Muscle of leg (tissue), 11 donors: ENCODE results near the gene WNT10A. TPM values are rescaled to one million over a fixed set of nuclear protein-coding genes. Genes with fewer than 3 reads are reported as not detected.

Source experiments
- DNase-seq: peaks from one replicate; pipeline ENCODE4 v3.0.0; 2013
- H3K27ac ChIP-seq: one replicate; pipeline ENCODE4 v1.5.1; 2013; ENCODE audit warnings: mild to moderate bottlenecking, low read length, control low read depth
- H3K27me3 ChIP-seq: one replicate; pipeline ENCODE4 v1.6.1; 2013; ENCODE audit warnings: low read length; ENCODE audit not compliant: control insufficient read depth, insufficient read depth
- H3K36me3 ChIP-seq: one replicate; pipeline ENCODE4 v1.6.1; 2013; ENCODE audit warnings: low read length; ENCODE audit not compliant: control insufficient read depth, insufficient read depth
- H3K4me1 ChIP-seq: one replicate; pipeline ENCODE4 v1.6.1; 2013; ENCODE audit warnings: low read length; ENCODE audit not compliant: control insufficient read depth, insufficient read depth
- H3K4me3 ChIP-seq: one replicate; pipeline ENCODE4 v1.5.1; 2013; ENCODE audit warnings: low read length, control low read depth
- H3K9me3 ChIP-seq: replicated peaks from 2 replicates; pipeline ENCODE4 v1.6.1; 2013; ENCODE audit warnings: low read depth, low read length; ENCODE audit not compliant: control insufficient read depth
- WGBS: methylation state at CpG from one replicate; pipeline ENCODE4 v1.1.5; 2013; ENCODE audit warnings: missing lambda C conversion rate; ENCODE audit not compliant: insufficient coverage; 5-methylcytosine and 5-hydroxymethylcytosine counted together
- polyA plus RNA-seq, 8 donors: library from polyadenylated mRNA; unstranded; fragments of 120-200 nt; gene quantifications; one replicate each; pipeline versions ENCODE4 v1.2.1 to v1.2.3, GENCODE V29; 2013; ENCODE audit warnings: inconsistent platforms in 1 of 8, low replicate concordance in 1 of 8; ENCODE audit not compliant: insufficient read length in 8 of 8, insufficient read depth in 1 of 8
- total RNA-seq: library from RNA; stranded (reverse); fragments of 120-200 nt; gene quantifications from one replicate; pipeline ENCODE4 v1.2.4, GENCODE V29; 2013

Gene WNT10A
- total and polyA plus RNA-seq, 9 donors, result 0.04 to 1.7 (median 0.07) TPM; not detected in 5

GRCh38 chr2:218877331-218877730, 3.3 kb upstream of the WNT10A start:
- DNase-seq, result no peak

GRCh38 chr2:218877891-218878290, 2.8 kb upstream of the WNT10A start:
- no peaks in the 10 kb centered on the region for H3K36me3 ChIP-seq
- WGBS, result 8% methylated on average over 5 of the region's 5 CpGs
- no peak for DNase-seq
- H3K27ac ChIP-seq, result no peak overlapping the region
- H3K4me1 ChIP-seq, result peaks cover 51% of the 10 kb centered on the region
- H3K27me3 ChIP-seq, result peaks cover 94% of the 10 kb centered on the region
- no peak overlapping the region for H3K4me3 ChIP-seq
- no peaks in the 10 kb centered on the region for H3K9me3 ChIP-seq

More at GRCh38 chr2:218877331-218877730, 3.3 kb upstream of the WNT10A start:
- Histone ChIP-seq H3K36me3 (no peaks in the 10 kb centered on the region), H3K9me3 (no peaks in the 10 kb centered on the region), H3K4me3 (no peak overlapping the region), H3K27ac (no peak overlapping the region), H3K27me3 (peaks cover 94% of the 10 kb centered on the region), H3K4me1 (peaks cover 46% of the 10 kb centered on the region)
- 71% methylated on average over 1 of the region's 6 CpGs for WGBS

- peaks cover 50% of the 10 kb centered on the region for H3K4me1 ChIP-seq
- peaks cover 93% of the 10 kb centered on the region for H3K27me3 ChIP-seq
- no peak for DNase-seq
- no peak overlapping the region for H3K4me3 ChIP-seq
- WGBS, result 20% methylated on average over 2 of the region's 6 CpGs
- H3K9me3 ChIP-seq, result no peaks in the 10 kb centered on the region
- H3K27ac ChIP-seq, result no peak overlapping the region
- no peaks in the 10 kb centered on the region for H3K36me3 ChIP-seq
Measured at GRCh38 chr2:218878486-218878885, 2.2 kb upstream of the WNT10A start.

- 18% methylated on average over 6 of the region's 16 CpGs for WGBS
- no peaks in the 10 kb centered on the region for H3K9me3 ChIP-seq
- H3K27me3 ChIP-seq, result peaks cover 91% of the 10 kb centered on the region
- H3K4me3 ChIP-seq, result no peak overlapping the region
- no peak overlapping the region for H3K27ac ChIP-seq
- H3K4me1 ChIP-seq, result peaks cover 51% of the 10 kb centered on the region
- H3K36me3 ChIP-seq, result no peaks in the 10 kb centered on the region
- peak; percentile 56 for DNase-seq
Measured at GRCh38 chr2:218878926-218879761, 1.5 kb upstream of the WNT10A start.

- peaks cover 56% of the 10 kb centered on the region for H3K4me1 ChIP-seq
- no peaks in the 10 kb centered on the region for H3K9me3 ChIP-seq
- H3K36me3 ChIP-seq, result no peaks in the 10 kb centered on the region
- H3K4me3 ChIP-seq, result no peak overlapping the region
- 7% methylated on average over 8 of the region's 11 CpGs for WGBS
- DNase-seq, result no peak
- H3K27me3 ChIP-seq, result peaks cover 91% of the 10 kb centered on the region
- H3K27ac ChIP-seq, result no peak overlapping the region
Measured at GRCh38 chr2:218879776-218880101, 913 bp upstream of the WNT10A start.

- Histone ChIP-seq H3K9me3 (no peaks in the 10 kb centered on the region), H3K4me3 (no peak overlapping the region), H3K27ac (no peak overlapping the region), H3K36me3 (no peaks in the 10 kb centered on the region), H3K27me3 (peaks cover 86% of the 10 kb centered on the region), H3K4me1 (peaks cover 69% of the 10 kb centered on the region)
- DNase-seq, result no peak
- WGBS, result 11% methylated on average over 24 of the region's 24 CpGs
Measured at GRCh38 chr2:218880859-218881594, 375 bp downstream of the WNT10A start.

- Histone ChIP-seq H3K27ac (no peak overlapping the region), H3K27me3 (peaks cover 83% of the 10 kb centered on the region), H3K4me1 (peaks cover 75% of the 10 kb centered on the region), H3K9me3 (no peaks in the 10 kb centered on the region), H3K36me3 (no peaks in the 10 kb centered on the region), H3K4me3 (no peak overlapping the region)
- whole genome bisulfite sequencing, result 53% methylated on average over 11 of the region's 13 CpGs
- DNase-seq, result no peak
Measured at GRCh38 chr2:218881744-218882460, 1.2 kb downstream of the WNT10A start.

GRCh38 chr2:218882461-218882816, 1.8 kb downstream of the WNT10A start:
- Histone ChIP-seq H3K9me3 (no peaks in the 10 kb centered on the region), H3K4me1 (peaks cover 77% of the 10 kb centered on the region), H3K27ac (no peak overlapping the region), H3K4me3 (no peak overlapping the region), H3K27me3 (peaks cover 80% of the 10 kb centered on the region), H3K36me3 (no peaks in the 10 kb centered on the region)
- DNase-seq, result no peak
- WGBS, result 60% methylated on average over 1 of the region's 1 CpG

GRCh38 chr2:218882866-218883366, 2.3 kb downstream of the WNT10A start:
- peaks cover 76% of the 10 kb centered on the region for H3K27me3 ChIP-seq
- no peak overlapping the region for H3K27ac ChIP-seq
- no peaks in the 10 kb centered on the region for H3K9me3 ChIP-seq
- no peak overlapping the region for H3K4me3 ChIP-seq
- no peaks in the 10 kb centered on the region for H3K36me3 ChIP-seq
- no peak for DNase-seq
- WGBS, result no CpG with 5 or more reads among the region's 4 CpGs
- peaks cover 73% of the 10 kb centered on the region for H3K4me1 ChIP-seq
